Tibial artery (tissue), 4 donors: ENCODE results near the gene CPTP.

Experiments used
- DNase-seq, 2 donors: peaks; one replicate each; pipeline ENCODE4 v3.0.0-alpha.2; 2019
- H3K27ac ChIP-seq, 2 donors: fragments of 200-600 bp; sonication (generic) in 1 of 2; 1 replicate in 1 of 2; 2 replicates in 1 of 2; pipeline ENCODE4 v1.5.1; 2018 to 2019; ENCODE audit warnings: mild to moderate bottlenecking in 1 of 2
- H3K27me3 ChIP-seq, 2 donors: fragments of 200-600 bp; sonication (generic) in 1 of 2; one replicate each; pipeline versions ENCODE4 v1.5.1 to v1.6.0; 2016 to 2019
- H3K36me3 ChIP-seq, 3 donors: fragments of 200-600 bp; sonication (generic) in 2 of 3; one replicate each; pipeline ENCODE4 v1.5.1; 2016 to 2019; ENCODE audit warnings: mild to moderate bottlenecking in 2 of 3
- H3K4me1 ChIP-seq, 4 donors: fragments of 200-600 bp; sonication (generic) in 2 of 4; 1 replicate in 3 of 4; 2 replicates in 1 of 4; pipeline ENCODE4 v1.5.1; 2016 to 2019
- H3K4me3 ChIP-seq, 2 donors: fragments of 200-600 bp; sonication (generic) in 1 of 2; 1 replicate in 1 of 2; 2 replicates in 1 of 2; pipeline ENCODE4 v1.5.1; 2018 to 2019; ENCODE audit warnings: mild to moderate bottlenecking in 2 of 2
- H3K9me3 ChIP-seq, 3 donors: fragments of 200-600 bp; sonication (generic) in 1 of 3; one replicate each; pipeline ENCODE4 v1.5.1; 2016 to 2019
- CTCF ChIP-seq, 2 experiments: fragments of 200-600 bp in 1 of 2; fragments of 450-650 bp in 1 of 2; IDR thresholded peaks; one replicate each; pipeline ENCODE4 v1.5.1; 2017 to 2019; ENCODE audit warnings: antibody characterized with exemption in 2 of 2, mild to moderate bottlenecking in 1 of 2, moderate library complexity in 1 of 2
- intact Hi-C: fragments of 100-400 bp; cut with DNase I; formaldehyde crosslinking; loops from one replicate; pipeline ENCODE4 v1.15.0; 2023; ENCODE audit warnings: low total_unique reads

CPTP gene

GRCh38 chr1:1294250-1294890, 30.2 kb upstream of the CPTP start:
- Histone ChIP-seq H3K4me1 (peaks cover 0 to 25% (median 7%) of the 10 kb centered on the region in 4 donors), H3K27me3 (peaks cover 0 to 16% of the 10 kb centered on the region in 2 donors), H3K9me3 (no peaks in the 10 kb centered on the region), H3K27ac (no peak overlapping the region), H3K36me3 (peaks cover 3 to 56% (median 28%) of the 10 kb centered on the region in 3 donors), H3K4me3 (no peak overlapping the region)
- intact Hi-C loops: loop anchor here (5.0 kb wide), 1 partner anchor 172 kb away; no protein-coding TSS in a partner anchor
- TF ChIP-seq CTCF (IDR thresholded peaks at IDR 0.05): no peak
- no peak for DNase-seq

GRCh38 chr1:1295154-1295923, 29.3 kb upstream of the CPTP start:
- peaks cover 3 to 66% (median 28%) of the 10 kb centered on the region in 3 donors for H3K36me3 ChIP-seq
- no peak for TF ChIP-seq CTCF (IDR thresholded peaks at IDR 0.05)

GRCh38 chr1:1296070-1297061, 28.2 kb upstream of the CPTP start:
- Histone ChIP-seq H3K4me3 (no peak overlapping the region), H3K27ac (no peak overlapping the region), H3K27me3 (peaks cover 0 to 3% of the 10 kb centered on the region in 2 donors), H3K4me1 (peaks cover 0 to 11% (median 1%) of the 10 kb centered on the region in 4 donors), H3K9me3 (no peaks in the 10 kb centered on the region), H3K36me3 (peaks cover 3 to 68% (median 28%) of the 10 kb centered on the region in 3 donors)
- intact Hi-C loops: no loop called here
- TF ChIP-seq CTCF (IDR thresholded peaks at IDR 0.05): no peak
- DNase-seq: no peak

More at GRCh38 chr1:1295154-1295923, 29.3 kb upstream of the CPTP start:
- Histone ChIP-seq H3K27ac (no peak overlapping the region), H3K9me3 (no peaks in the 10 kb centered on the region), H3K27me3 (peaks cover 0 to 13% of the 10 kb centered on the region in 2 donors), H3K4me3 (no peak overlapping the region), H3K4me1 (peaks cover 0 to 21% (median 7%) of the 10 kb centered on the region in 4 donors)
- no peak for DNase-seq
- intact Hi-C loops: no loop called here

- intact Hi-C loops: no loop called here
- Histone ChIP-seq H3K4me1 (no peaks in the 10 kb centered on the region), H3K9me3 (no peaks in the 10 kb centered on the region), H3K36me3 (peaks cover 3 to 68% (median 28%) of the 10 kb centered on the region in 3 donors), H3K27me3 (no peaks in the 10 kb centered on the region), H3K27ac (no peak overlapping the region), H3K4me3 (no peak overlapping the region)
- DNase-seq: no peak
- no peak for TF ChIP-seq CTCF (IDR thresholded peaks at IDR 0.05)
Measured at GRCh38 chr1:1297802-1298424, 26.7 kb upstream of the CPTP start.
